ENCODE measurements around the gene TRAPPC1.
A peak's percentile ranks its signal among the peaks of the same experiment; 100 is the strongest.

TRAPPC1 gene

GRCh38 chr17:7915611-7916384, 15.9 kb downstream of the TRAPPC1 start, which contains the start of gene RNF227:
Gene RNF227, minus strand, starts transcription at chr17:7916289. Its CDS starts 94 bp downstream, at chr17:7916195.
- H3K4me1 ChIP-seq (ENCODE audit: control insufficient read depth, insufficient read depth, low read length), result peaks cover 25% of the 10 kb centered on the region
- peak within 1 kb of the TSS; percentile 90 for H3K9ac ChIP-seq (ENCODE audit: low read depth, low read length)
- H3K4me2 ChIP-seq (ENCODE audit: low read length), result peak within 1 kb of the TSS; percentile 97
- no peaks in the 10 kb centered on the region for H3K9me3 ChIP-seq (replicated peaks; ENCODE audit: low read length)
- H3K27me3 ChIP-seq (ENCODE audit: control insufficient read depth, insufficient read depth, low read length), result no peaks in the 10 kb centered on the region
- H3K36me3 ChIP-seq (ENCODE audit: insufficient read depth, low read length), result peaks cover 10% of the 10 kb centered on the region
- H3K4me3 ChIP-seq (ENCODE audit: low read length), result peak within 1 kb of the TSS; percentile 78

DNA sequence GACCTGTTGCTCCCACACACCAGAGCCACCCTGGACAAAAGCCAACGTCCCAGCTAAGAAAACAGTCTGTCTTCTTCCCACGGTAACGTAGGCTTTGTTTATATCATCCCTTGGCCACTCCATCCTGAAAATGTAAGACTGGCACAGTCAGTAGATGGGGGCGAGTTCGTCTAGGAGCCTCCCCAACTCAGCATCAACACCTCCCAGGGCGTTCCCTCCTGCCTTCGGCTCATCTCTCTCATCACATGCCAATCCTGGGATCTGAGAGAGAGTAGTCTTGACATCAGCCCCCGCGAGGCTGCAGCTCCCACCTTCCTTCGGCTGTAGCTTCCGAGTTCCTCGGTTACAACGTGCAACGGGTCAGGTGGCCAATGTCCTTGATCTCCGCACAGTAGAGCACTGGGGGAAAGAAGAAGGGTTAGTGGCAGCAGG, 16.6 kb downstream of the TRAPPC1 start:
- peak overlapping the region; percentile 90 for H3K9ac ChIP-seq (ENCODE audit: low read depth, low read length)
- H3K4me1 ChIP-seq (ENCODE audit: control insufficient read depth, insufficient read depth, low read length), result peaks cover 25% of the 10 kb centered on the region
- no peaks in the 10 kb centered on the region for H3K9me3 ChIP-seq (replicated peaks; ENCODE audit: low read length)
- peaks cover 16% of the 10 kb centered on the region for H3K36me3 ChIP-seq (ENCODE audit: insufficient read depth, low read length)
- H3K4me3 ChIP-seq (ENCODE audit: low read length), result peak overlapping the region; percentile 78
- peak overlapping the region; percentile 97 for H3K4me2 ChIP-seq (ENCODE audit: low read length)
- H3K27me3 ChIP-seq (ENCODE audit: control insufficient read depth, insufficient read depth, low read length), result no peaks in the 10 kb centered on the region

GRCh38 chr17:7912927-7913524, 18.7 kb downstream of the TRAPPC1 start:
- Histone ChIP-seq H3K9me3 (replicated peaks; ENCODE audit: low read length) (no peaks in the 10 kb centered on the region), H3K27me3 (ENCODE audit: control insufficient read depth, insufficient read depth, low read length) (no peaks in the 10 kb centered on the region)

GRCh38 chr17:7911116-7911515, 20.6 kb downstream of the TRAPPC1 start:
- Histone ChIP-seq H3K4me3 (ENCODE audit: low read length) (no peak overlapping the region), H3K9ac (ENCODE audit: low read depth, low read length) (no peak overlapping the region), H3K4me2 (ENCODE audit: low read length) (no peak overlapping the region), H3K9me3 (replicated peaks; ENCODE audit: low read length) (no peaks in the 10 kb centered on the region), H3K4me1 (ENCODE audit: control insufficient read depth, insufficient read depth, low read length) (peaks cover 15% of the 10 kb centered on the region), H3K36me3 (ENCODE audit: insufficient read depth, low read length) (peaks cover 55% of the 10 kb centered on the region), H3K27me3 (ENCODE audit: control insufficient read depth, insufficient read depth, low read length) (no peaks in the 10 kb centered on the region)

More at GRCh38 chr17:7912927-7913524, 18.7 kb downstream of the TRAPPC1 start:
- peaks cover 36% of the 10 kb centered on the region for H3K36me3 ChIP-seq (ENCODE audit: insufficient read depth, low read length)
- H3K9ac ChIP-seq (ENCODE audit: low read depth, low read length), result no peak overlapping the region
- H3K4me2 ChIP-seq (ENCODE audit: low read length), result no peak overlapping the region
- peaks cover 25% of the 10 kb centered on the region for H3K4me1 ChIP-seq (ENCODE audit: control insufficient read depth, insufficient read depth, low read length)
- H3K4me3 ChIP-seq (ENCODE audit: low read length), result no peak overlapping the region

GRCh38 chr17:7910711-7911110, 21.0 kb downstream of the TRAPPC1 start:
- Histone ChIP-seq H3K4me1 (ENCODE audit: control insufficient read depth, insufficient read depth, low read length) (peaks cover 12% of the 10 kb centered on the region), H3K4me3 (ENCODE audit: low read length) (no peak overlapping the region), H3K27me3 (ENCODE audit: control insufficient read depth, insufficient read depth, low read length) (no peaks in the 10 kb centered on the region), H3K4me2 (ENCODE audit: low read length) (no peak overlapping the region), H3K36me3 (ENCODE audit: insufficient read depth, low read length) (peaks cover 59% of the 10 kb centered on the region), H3K9me3 (replicated peaks; ENCODE audit: low read length) (no peaks in the 10 kb centered on the region), H3K9ac (ENCODE audit: low read depth, low read length) (no peak overlapping the region)

GRCh38 chr17:7910281-7910680, 21.5 kb downstream of the TRAPPC1 start:
- Histone ChIP-seq H3K9me3 (replicated peaks; ENCODE audit: low read length) (no peaks in the 10 kb centered on the region), H3K9ac (ENCODE audit: low read depth, low read length) (no peak overlapping the region), H3K36me3 (ENCODE audit: insufficient read depth, low read length) (peaks cover 63% of the 10 kb centered on the region), H3K4me1 (ENCODE audit: control insufficient read depth, insufficient read depth, low read length) (peaks cover 8% of the 10 kb centered on the region), H3K27me3 (ENCODE audit: control insufficient read depth, insufficient read depth, low read length) (no peaks in the 10 kb centered on the region), H3K4me3 (ENCODE audit: low read length) (no peak overlapping the region), H3K4me2 (ENCODE audit: low read length) (no peak overlapping the region)

DNA sequence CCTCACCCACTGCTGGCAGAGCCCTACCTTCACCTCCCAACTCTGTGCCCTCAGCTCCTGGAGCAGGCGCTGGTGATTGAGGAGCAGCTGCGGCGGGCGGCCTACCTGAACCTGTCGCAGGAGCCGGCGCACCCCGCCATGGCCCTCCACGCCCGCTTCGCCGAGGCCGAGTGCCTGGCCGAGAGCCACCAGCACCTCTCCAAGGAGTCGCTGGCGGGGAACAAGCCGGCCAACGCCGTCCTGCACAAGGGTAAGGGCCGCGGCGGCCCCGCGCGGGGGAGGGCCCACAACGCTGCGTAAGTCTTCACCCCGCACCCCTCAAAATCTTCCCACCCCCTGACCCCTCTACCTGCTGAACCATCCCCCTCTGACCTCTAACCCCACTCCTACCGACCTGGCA, 22.7 kb downstream of the TRAPPC1 start:
- H3K9me3 ChIP-seq (replicated peaks; ENCODE audit: low read length), result no peaks in the 10 kb centered on the region
- H3K4me3 ChIP-seq (ENCODE audit: low read length), result no peak overlapping the region
- H3K4me2 ChIP-seq (ENCODE audit: low read length), result no peak overlapping the region
- H3K27me3 ChIP-seq (ENCODE audit: control insufficient read depth, insufficient read depth, low read length), result no peaks in the 10 kb centered on the region
- H3K36me3 ChIP-seq (ENCODE audit: insufficient read depth, low read length), result peaks cover 75% of the 10 kb centered on the region
- no peak overlapping the region for H3K9ac ChIP-seq (ENCODE audit: low read depth, low read length)
- H3K4me1 ChIP-seq (ENCODE audit: control insufficient read depth, insufficient read depth, low read length), result no peaks in the 10 kb centered on the region

DNA sequence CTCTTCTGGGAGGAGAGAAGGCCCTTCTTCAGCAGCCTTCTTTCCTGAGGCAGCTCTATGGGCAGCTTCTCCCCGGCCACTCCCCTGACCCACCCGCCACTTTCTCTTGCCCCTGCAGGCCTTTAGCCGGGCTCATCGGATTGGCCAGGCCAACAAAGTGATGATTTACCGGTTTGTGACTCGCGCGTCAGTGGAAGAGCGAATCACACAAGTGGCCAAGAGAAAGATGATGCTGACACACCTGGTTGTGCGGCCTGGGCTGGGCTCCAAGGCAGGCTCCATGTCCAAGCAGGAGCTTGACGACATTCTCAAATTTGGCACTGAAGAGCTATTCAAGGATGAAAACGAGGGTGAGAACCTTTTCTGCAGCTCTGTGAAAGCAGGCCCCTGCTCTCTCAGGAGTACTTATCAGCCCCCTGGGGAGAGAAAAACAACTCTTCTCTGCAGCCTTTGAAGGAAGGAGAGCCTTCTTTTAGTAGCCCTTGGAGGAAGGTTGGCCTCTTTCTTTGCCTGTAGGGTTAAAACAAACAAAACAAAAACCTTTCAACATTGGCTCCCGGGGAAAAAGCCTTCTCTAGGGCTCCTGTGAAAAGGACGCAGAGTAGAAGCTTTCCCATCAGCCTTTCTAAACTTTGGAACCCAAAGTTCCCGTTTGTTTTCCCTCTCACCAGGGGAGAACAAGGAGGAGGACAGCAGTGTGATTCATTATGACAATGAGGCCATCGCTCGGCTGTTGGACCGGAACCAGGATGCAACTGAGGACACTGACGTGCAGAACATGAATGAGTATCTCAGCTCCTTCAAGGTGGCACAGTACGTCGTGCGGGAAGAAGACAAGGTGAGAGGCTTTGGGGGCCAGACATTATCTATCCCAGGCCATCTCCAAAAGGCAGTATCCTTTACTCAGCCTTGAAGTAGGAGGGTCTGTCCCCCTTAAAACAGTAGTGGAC, 28.3 kb downstream of the TRAPPC1 start:
- Histone ChIP-seq H3K4me2 (ENCODE audit: low read length) (no peak overlapping the region), H3K9ac (ENCODE audit: low read depth, low read length) (no peak overlapping the region), H3K4me3 (ENCODE audit: low read length) (no peak overlapping the region), H3K27me3 (ENCODE audit: control insufficient read depth, insufficient read depth, low read length) (no peaks in the 10 kb centered on the region), H3K36me3 (ENCODE audit: insufficient read depth, low read length) (peaks cover 94% of the 10 kb centered on the region), H3K9me3 (replicated peaks; ENCODE audit: low read length) (no peaks in the 10 kb centered on the region), H3K4me1 (ENCODE audit: control insufficient read depth, insufficient read depth, low read length) (no peaks in the 10 kb centered on the region)

GRCh38 chr17:7897773-7898172, 34.0 kb downstream of the TRAPPC1 start:
- no peaks in the 10 kb centered on the region for H3K4me1 ChIP-seq (ENCODE audit: control insufficient read depth, insufficient read depth, low read length)

DNA sequence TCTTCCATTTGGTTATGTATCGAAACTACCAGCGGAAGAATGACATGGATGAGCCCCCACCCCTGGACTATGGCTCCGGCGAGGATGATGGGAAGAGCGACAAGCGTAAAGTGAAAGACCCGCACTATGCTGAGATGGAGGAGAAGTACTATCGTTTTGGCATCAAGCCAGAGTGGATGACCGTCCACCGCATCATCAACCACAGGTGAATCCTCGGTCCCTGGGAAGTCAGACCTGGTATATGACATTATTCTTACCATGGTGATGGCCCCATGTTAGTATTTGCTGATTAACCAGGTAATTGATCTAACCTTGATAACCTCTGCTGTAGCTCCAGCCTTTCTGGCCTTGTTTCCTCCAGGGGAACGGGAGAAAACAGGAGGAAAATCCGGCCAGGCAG, 34.7 kb downstream of the TRAPPC1 start:
- H3K9me3 ChIP-seq (replicated peaks; ENCODE audit: low read length), result no peaks in the 10 kb centered on the region
- H3K4me2 ChIP-seq (ENCODE audit: low read length), result no peak overlapping the region
- no peak overlapping the region for H3K9ac ChIP-seq (ENCODE audit: low read depth, low read length)
- no peaks in the 10 kb centered on the region for H3K27me3 ChIP-seq (ENCODE audit: control insufficient read depth, insufficient read depth, low read length)
- H3K4me1 ChIP-seq (ENCODE audit: control insufficient read depth, insufficient read depth, low read length), result no peaks in the 10 kb centered on the region
- no peak overlapping the region for H3K4me3 ChIP-seq (ENCODE audit: low read length)
- peaks cover 73% of the 10 kb centered on the region for H3K36me3 ChIP-seq (ENCODE audit: insufficient read depth, low read length)

More at GRCh38 chr17:7897773-7898172, 34.0 kb downstream of the TRAPPC1 start:
- Histone ChIP-seq H3K9ac (ENCODE audit: low read depth, low read length) (peak overlapping the region; percentile 4), H3K27me3 (ENCODE audit: control insufficient read depth, insufficient read depth, low read length) (no peaks in the 10 kb centered on the region), H3K9me3 (replicated peaks; ENCODE audit: low read length) (no peaks in the 10 kb centered on the region), H3K4me3 (ENCODE audit: low read length) (no peak overlapping the region), H3K4me2 (ENCODE audit: low read length) (no peak overlapping the region), H3K36me3 (ENCODE audit: insufficient read depth, low read length) (peaks cover 78% of the 10 kb centered on the region)

- H3K36me3 ChIP-seq (ENCODE audit: insufficient read depth, low read length), result peaks cover 72% of the 10 kb centered on the region
- peaks cover under 1% of the 10 kb centered on the region for H3K4me1 ChIP-seq (ENCODE audit: control insufficient read depth, insufficient read depth, low read length)
- H3K4me3 ChIP-seq (ENCODE audit: low read length), result no peak overlapping the region
- no peak overlapping the region for H3K9ac ChIP-seq (ENCODE audit: low read depth, low read length)
- H3K9me3 ChIP-seq (replicated peaks; ENCODE audit: low read length), result no peaks in the 10 kb centered on the region
- H3K27me3 ChIP-seq (ENCODE audit: control insufficient read depth, insufficient read depth, low read length), result no peaks in the 10 kb centered on the region
- H3K4me2 ChIP-seq (ENCODE audit: low read length), result no peak overlapping the region
Measured at GRCh38 chr17:7894866-7895265, 36.9 kb downstream of the TRAPPC1 start.

All from skeletal muscle satellite cell (primary cell).